ENCODE data around the gene KCTD20.
"Not testable (repeated sequence)": the region's sequence is repeated elsewhere in the genome, so short reads cannot be mapped to it uniquely, and the experiment has no call there.

DNA sequence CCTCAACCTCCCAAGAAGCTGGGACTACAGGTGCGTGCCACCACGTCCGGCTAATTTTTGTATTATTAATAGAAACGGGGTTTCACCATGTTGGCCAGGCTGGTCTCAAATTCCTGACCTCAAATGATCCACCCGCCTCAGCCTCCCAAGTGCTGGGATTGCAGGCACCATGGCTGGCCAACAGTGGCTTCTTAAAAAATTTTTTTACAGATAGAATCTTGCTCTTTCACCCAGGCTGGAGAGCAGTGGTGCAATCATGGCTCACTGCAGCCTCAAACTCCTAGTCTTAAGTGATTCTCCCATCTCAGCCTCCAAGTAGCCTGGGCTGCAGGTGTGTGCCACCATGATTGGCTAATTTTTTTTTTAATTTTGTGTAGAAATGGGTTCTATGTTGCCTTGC lies 40.5 kb downstream of the KCTD20 start:
- TF ChIP-seq POLR2A (conservative IDR thresholded peaks at IDR 0.05); TCF7L2 (IDR thresholded peaks at IDR 0.05; ENCODE audit: low read depth, low read length); SP1 (CRISPR knock-in tag; IDR thresholded peaks at IDR 0.05); MXI1 (IDR thresholded peaks at IDR 0.05; ENCODE audit: low read depth, low read length); SPI1 (IDR thresholded peaks at IDR 0.05; ENCODE audit: borderline replicate concordance, low read depth, low read length); TEAD2 (tag; IDR thresholded peaks at IDR 0.05); TAF9B (IDR thresholded peaks at IDR 0.05; ENCODE audit: partially characterized antibody); SIN3A (IDR thresholded peaks at IDR 0.05; ENCODE audit: borderline replicate concordance in 2 of 2, control insufficient read depth in 1 of 2, low read depth in 2 of 2, low read length in 2 of 2); ZNF263 (CRISPR knock-in tag; IDR thresholded peaks at IDR 0.05; ENCODE audit: borderline replicate concordance): not testable (repeated sequence)
- TF ChIP-seq, protein P1, sequence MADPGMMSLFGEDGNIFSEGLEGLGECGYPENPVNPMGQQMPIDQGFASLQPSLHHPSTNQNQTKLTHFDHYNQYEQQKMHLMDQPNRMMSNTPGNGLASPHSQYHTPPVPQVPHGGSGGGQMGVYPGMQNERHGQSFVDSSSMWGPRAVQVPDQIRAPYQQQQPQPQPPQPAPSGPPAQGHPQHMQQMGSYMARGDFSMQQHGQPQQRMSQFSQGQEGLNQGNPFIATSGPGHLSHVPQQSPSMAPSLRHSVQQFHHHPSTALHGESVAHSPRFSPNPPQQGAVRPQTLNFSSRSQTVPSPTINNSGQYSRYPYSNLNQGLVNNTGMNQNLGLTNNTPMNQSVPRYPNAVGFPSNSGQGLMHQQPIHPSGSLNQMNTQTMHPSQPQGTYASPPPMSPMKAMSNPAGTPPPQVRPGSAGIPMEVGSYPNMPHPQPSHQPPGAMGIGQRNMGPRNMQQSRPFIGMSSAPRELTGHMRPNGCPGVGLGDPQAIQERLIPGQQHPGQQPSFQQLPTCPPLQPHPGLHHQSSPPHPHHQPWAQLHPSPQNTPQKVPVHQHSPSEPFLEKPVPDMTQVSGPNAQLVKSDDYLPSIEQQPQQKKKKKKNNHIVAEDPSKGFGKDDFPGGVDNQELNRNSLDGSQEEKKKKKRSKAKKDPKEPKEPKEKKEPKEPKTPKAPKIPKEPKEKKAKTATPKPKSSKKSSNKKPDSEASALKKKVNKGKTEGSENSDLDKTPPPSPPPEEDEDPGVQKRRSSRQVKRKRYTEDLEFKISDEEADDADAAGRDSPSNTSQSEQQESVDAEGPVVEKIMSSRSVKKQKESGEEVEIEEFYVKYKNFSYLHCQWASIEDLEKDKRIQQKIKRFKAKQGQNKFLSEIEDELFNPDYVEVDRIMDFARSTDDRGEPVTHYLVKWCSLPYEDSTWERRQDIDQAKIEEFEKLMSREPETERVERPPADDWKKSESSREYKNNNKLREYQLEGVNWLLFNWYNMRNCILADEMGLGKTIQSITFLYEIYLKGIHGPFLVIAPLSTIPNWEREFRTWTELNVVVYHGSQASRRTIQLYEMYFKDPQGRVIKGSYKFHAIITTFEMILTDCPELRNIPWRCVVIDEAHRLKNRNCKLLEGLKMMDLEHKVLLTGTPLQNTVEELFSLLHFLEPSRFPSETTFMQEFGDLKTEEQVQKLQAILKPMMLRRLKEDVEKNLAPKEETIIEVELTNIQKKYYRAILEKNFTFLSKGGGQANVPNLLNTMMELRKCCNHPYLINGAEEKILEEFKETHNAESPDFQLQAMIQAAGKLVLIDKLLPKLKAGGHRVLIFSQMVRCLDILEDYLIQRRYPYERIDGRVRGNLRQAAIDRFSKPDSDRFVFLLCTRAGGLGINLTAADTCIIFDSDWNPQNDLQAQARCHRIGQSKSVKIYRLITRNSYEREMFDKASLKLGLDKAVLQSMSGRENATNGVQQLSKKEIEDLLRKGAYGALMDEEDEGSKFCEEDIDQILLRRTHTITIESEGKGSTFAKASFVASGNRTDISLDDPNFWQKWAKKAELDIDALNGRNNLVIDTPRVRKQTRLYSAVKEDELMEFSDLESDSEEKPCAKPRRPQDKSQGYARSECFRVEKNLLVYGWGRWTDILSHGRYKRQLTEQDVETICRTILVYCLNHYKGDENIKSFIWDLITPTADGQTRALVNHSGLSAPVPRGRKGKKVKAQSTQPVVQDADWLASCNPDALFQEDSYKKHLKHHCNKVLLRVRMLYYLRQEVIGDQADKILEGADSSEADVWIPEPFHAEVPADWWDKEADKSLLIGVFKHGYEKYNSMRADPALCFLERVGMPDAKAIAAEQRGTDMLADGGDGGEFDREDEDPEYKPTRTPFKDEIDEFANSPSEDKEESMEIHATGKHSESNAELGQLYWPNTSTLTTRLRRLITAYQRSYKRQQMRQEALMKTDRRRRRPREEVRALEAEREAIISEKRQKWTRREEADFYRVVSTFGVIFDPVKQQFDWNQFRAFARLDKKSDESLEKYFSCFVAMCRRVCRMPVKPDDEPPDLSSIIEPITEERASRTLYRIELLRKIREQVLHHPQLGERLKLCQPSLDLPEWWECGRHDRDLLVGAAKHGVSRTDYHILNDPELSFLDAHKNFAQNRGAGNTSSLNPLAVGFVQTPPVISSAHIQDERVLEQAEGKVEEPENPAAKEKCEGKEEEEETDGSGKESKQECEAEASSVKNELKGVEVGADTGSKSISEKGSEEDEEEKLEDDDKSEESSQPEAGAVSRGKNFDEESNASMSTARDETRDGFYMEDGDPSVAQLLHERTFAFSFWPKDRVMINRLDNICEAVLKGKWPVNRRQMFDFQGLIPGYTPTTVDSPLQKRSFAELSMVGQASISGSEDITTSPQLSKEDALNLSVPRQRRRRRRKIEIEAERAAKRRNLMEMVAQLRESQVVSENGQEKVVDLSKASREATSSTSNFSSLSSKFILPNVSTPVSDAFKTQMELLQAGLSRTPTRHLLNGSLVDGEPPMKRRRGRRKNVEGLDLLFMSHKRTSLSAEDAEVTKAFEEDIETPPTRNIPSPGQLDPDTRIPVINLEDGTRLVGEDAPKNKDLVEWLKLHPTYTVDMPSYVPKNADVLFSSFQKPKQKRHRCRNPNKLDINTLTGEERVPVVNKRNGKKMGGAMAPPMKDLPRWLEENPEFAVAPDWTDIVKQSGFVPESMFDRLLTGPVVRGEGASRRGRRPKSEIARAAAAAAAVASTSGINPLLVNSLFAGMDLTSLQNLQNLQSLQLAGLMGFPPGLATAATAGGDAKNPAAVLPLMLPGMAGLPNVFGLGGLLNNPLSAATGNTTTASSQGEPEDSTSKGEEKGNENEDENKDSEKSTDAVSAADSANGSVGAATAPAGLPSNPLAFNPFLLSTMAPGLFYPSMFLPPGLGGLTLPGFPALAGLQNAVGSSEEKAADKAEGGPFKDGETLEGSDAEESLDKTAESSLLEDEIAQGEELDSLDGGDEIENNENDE (IDR thresholded peaks at IDR 0.05; ENCODE audit: low read depth, low read length), result not testable (repeated sequence)
- TF ChIP-seq, protein P2, sequence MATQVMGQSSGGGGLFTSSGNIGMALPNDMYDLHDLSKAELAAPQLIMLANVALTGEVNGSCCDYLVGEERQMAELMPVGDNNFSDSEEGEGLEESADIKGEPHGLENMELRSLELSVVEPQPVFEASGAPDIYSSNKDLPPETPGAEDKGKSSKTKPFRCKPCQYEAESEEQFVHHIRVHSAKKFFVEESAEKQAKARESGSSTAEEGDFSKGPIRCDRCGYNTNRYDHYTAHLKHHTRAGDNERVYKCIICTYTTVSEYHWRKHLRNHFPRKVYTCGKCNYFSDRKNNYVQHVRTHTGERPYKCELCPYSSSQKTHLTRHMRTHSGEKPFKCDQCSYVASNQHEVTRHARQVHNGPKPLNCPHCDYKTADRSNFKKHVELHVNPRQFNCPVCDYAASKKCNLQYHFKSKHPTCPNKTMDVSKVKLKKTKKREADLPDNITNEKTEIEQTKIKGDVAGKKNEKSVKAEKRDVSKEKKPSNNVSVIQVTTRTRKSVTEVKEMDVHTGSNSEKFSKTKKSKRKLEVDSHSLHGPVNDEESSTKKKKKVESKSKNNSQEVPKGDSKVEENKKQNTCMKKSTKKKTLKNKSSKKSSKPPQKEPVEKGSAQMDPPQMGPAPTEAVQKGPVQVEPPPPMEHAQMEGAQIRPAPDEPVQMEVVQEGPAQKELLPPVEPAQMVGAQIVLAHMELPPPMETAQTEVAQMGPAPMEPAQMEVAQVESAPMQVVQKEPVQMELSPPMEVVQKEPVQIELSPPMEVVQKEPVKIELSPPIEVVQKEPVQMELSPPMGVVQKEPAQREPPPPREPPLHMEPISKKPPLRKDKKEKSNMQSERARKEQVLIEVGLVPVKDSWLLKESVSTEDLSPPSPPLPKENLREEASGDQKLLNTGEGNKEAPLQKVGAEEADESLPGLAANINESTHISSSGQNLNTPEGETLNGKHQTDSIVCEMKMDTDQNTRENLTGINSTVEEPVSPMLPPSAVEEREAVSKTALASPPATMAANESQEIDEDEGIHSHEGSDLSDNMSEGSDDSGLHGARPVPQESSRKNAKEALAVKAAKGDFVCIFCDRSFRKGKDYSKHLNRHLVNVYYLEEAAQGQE (IDR thresholded peaks at IDR 0.05; ENCODE audit: borderline replicate concordance), result not testable (repeated sequence)
- TF ChIP-seq, protein P2 (CRISPR knock-in tag; IDR thresholded peaks at IDR 0.05; ENCODE audit: low read depth), result not testable (repeated sequence)
